Vagina (tissue), 2 donors: ENCODE measurements around the gene CEACAM3.

Source experiments
- POLR2AphosphoS5 ChIP-seq, 2 donors: sonication (generic); formaldehyde crosslinking; IDR thresholded peaks; one replicate each; pipeline ENCODE4 v1.9.0; 2017; ENCODE audit warnings: antibody characterized with exemption in 2 of 2, mild to moderate bottlenecking in 2 of 2, low read depth in 1 of 2; ENCODE audit not compliant: insufficient read depth in 1 of 2
- TF ChIP-seq, protein P1 (sequence below), 3 experiments: fragments of 450-650 bp in 2 of 3; fragments of 200-600 bp in 1 of 3; sonication (generic) in 1 of 3; IDR thresholded peaks; one replicate each; pipeline ENCODE4 v1.5.1; 2017 to 2019; ENCODE audit warnings: antibody characterized with exemption in 3 of 3, mild to moderate bottlenecking in 2 of 3, moderate library complexity in 2 of 3

DNA sequence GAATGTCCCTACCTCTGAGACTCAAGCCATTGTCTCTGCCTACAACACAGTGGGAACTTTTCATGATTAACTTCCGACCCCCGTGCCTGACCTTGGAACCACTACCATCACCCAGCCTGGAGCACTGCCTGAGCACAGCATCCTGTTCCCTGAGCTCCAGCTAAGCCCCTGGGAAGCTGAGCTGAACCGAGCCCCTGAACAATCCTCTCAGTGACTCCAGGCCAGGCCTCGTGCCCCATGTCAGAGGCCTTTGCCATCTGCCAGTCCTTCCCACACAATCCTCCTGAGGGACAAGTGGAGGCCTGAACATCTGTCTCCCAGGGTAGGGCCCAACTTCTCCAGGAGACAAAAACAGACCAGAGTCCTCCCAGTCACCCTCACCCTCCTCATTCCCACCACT, 17.5 kb downstream of the CEACAM3 start:
- no peak for TF ChIP-seq POLR2AphosphoS5 (IDR thresholded peaks at IDR 0.05; ENCODE audit: insufficient read depth in 1 of 2, low read depth in 1 of 2)
- TF ChIP-seq, protein P1, sequence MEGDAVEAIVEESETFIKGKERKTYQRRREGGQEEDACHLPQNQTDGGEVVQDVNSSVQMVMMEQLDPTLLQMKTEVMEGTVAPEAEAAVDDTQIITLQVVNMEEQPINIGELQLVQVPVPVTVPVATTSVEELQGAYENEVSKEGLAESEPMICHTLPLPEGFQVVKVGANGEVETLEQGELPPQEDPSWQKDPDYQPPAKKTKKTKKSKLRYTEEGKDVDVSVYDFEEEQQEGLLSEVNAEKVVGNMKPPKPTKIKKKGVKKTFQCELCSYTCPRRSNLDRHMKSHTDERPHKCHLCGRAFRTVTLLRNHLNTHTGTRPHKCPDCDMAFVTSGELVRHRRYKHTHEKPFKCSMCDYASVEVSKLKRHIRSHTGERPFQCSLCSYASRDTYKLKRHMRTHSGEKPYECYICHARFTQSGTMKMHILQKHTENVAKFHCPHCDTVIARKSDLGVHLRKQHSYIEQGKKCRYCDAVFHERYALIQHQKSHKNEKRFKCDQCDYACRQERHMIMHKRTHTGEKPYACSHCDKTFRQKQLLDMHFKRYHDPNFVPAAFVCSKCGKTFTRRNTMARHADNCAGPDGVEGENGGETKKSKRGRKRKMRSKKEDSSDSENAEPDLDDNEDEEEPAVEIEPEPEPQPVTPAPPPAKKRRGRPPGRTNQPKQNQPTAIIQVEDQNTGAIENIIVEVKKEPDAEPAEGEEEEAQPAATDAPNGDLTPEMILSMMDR (IDR thresholded peaks at IDR 0.05): no peak
